D721Med (cell line): Measurements from ENCODE around the gene WWC2.

Source experiments
- DNase-seq: peaks from one replicate; pipeline ENCODE4 v3.0.0; 2011; ENCODE audit warnings: low spot score; ENCODE audit not compliant: insufficient read length
- FAIRE-seq: peaks from 2 replicates; lab custom pipeline; 2011; peaks lifted over from hg19 to GRCh38; lab: Jason Lieb, UNC
- TF ChIP-seq, protein P1 (sequence below): IDR thresholded peaks from 2 replicates; pipeline ENCODE4 v1.5.1; 2012; ENCODE audit warnings: mild to moderate bottlenecking, control low read depth; ENCODE audit not compliant: insufficient read depth; ENCODE audit errors: missing control alignments

Gene WWC2

DNA sequence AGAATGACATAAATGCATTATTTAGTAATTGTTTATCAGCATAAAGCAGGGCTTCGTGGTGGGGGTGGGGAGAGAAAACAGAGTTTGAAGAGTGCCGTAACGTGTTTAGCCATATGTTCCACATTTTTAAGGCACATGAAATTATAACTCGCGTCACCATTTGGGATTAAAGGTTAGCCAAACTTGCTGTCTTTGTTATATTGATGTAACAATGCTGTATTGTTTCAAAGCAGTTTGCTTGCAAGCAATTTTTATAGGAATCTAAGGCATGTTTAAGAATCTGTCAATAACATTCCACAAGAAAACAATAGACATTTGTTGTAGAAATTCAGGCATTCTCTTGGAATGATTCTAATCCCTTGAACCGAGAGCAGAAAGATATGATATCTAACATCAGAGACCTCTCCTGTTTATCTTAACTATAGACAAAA is 142.7 kb downstream of the WWC2 start:
- DNase-seq = no peak
- no peak for FAIRE-seq
- TF ChIP-seq, protein P1, sequence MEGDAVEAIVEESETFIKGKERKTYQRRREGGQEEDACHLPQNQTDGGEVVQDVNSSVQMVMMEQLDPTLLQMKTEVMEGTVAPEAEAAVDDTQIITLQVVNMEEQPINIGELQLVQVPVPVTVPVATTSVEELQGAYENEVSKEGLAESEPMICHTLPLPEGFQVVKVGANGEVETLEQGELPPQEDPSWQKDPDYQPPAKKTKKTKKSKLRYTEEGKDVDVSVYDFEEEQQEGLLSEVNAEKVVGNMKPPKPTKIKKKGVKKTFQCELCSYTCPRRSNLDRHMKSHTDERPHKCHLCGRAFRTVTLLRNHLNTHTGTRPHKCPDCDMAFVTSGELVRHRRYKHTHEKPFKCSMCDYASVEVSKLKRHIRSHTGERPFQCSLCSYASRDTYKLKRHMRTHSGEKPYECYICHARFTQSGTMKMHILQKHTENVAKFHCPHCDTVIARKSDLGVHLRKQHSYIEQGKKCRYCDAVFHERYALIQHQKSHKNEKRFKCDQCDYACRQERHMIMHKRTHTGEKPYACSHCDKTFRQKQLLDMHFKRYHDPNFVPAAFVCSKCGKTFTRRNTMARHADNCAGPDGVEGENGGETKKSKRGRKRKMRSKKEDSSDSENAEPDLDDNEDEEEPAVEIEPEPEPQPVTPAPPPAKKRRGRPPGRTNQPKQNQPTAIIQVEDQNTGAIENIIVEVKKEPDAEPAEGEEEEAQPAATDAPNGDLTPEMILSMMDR = no peak

DNA sequence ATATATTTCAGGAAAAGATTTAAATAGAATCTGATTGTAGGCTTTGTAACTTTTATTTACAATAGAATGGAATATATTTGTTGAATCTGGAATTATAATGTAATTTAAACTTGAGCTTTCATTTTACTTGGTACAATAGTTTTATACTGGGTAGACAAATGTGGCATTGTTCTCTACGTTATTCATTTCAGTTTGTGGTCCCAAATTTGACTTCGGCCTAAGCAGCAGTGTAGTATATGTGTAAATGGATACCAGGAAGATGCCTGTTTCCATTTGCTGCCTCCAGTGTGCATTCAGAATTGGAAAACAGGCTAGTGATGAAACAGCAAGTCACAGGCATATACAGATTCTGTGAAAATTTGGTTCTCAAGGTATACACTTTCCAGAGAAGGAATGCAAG is 143.2 kb downstream of the WWC2 start:
- FAIRE-seq (no peak), DNase-seq (no peak)
- TF ChIP-seq, protein P1 = no peak

DNA sequence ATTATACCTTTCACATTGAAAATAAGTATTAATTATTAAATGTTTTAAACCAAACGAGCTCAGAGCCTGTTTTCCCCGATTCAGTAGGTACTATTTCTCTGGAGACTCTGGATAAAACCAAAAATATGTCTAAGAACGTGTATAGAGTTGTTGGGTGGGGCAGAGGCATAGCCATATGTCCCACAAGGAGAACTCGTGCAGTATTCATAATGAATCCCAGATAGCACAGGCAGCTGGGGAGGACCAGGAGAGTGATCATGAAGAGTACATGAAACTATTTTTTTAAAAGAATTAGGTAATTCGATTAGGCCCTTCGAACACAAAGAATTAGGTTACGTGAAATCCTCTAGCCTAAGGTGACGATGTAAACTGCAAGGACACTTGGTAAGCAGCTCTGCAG is 145.0 kb downstream of the WWC2 start:
- TF ChIP-seq, protein P1 = no peak
- DNase-seq (no peak), FAIRE-seq (peak; percentile 74)

DNA sequence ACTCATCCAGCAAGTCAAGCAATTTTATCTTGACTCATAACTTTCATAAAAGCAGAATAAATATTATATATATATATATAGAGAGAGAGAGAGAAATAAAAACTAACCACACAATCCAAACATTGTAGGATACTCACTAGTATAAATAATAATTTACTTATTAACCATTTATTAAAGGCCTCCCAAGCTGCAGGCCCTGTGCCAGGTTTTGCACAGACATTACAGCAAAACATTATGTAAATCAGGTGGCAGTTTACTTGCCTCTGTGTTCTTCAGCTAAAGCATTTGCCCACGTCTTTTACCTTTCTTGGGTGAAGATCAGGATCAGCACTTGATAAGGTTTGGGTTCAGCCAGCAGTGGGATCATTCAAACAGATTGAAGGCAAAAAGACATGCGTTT is 145.4 kb downstream of the WWC2 start:
- DNase-seq (no peak), FAIRE-seq (no peak)
- TF ChIP-seq, protein P1 = no peak

DNA sequence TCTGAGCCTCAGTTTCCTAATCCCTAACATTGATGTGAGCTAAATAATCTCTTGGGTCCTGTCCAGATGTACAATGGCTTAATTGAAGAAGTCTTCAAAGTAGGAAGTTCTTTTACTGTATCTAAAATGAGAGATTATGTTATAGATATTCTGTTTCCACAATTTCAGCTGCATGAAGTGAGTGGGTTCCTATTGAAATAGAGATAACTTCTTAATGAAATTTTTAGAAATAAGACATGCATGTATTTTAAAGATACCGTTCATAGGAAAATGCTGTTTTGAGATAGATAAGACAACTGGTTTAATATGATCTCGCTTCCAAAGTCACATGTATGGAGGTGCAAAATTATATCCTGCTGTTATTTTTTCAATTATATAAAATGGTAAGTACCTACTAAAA is 149.1 kb downstream of the WWC2 start:
- TF ChIP-seq, protein P1 = no peak
- no peak for DNase-seq
- FAIRE-seq = no peak

DNA sequence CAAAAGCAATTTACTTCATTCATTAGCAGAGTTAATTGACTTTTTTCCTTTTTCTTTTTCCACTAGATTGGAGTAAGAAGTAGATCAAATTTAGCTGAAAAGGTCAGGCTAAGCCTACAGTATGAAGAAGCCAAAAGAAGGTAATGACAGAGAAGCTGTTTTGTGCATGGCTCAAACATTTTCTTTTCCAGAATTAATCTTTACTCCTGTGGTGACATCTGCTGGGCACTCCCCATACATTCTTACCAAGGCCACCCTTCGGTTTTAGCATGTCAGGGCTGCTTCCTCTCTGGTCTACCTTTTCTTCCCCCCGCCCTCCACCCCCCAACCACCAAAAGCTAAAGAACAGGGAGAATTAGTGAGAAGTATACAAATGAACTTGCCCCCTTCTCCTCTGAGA is 150.8 kb downstream of the WWC2 start:
- DNase-seq (no peak), FAIRE-seq (no peak)
- TF ChIP-seq, protein P1 = peak; percentile 61

DNA sequence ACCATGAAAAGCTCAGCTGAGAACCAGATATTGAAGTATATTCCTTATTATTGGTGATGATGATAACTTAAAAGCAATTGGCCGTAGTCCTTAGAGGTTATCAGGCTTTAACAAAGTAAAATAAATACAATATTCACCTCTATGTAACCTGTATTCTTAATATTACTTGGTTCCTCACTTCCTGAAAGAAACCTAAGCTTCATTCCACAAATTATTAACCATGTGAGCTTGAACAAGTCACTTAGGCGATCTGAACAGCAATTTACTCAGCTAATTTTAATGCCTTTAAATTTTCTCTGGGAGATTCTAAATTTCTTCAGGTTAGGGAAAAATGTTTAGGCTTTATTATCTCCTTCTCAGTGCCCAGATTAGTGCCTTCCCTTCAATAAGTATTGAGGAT is 151.8 kb downstream of the WWC2 start:
- FAIRE-seq (no peak), DNase-seq (no peak)

More for the DNA sequence above, 151.8 kb downstream of the WWC2 start:
- TF ChIP-seq, protein P1 = no peak
